ENCODE measurements around the gene PSG4. TPM values are rescaled to one million over a fixed set of nuclear protein-coding genes. Genes with fewer than 3 reads are reported as not detected.
"Not testable (repeated sequence)": the region's sequence is repeated elsewhere in the genome, so short reads cannot be mapped to it uniquely, and the experiment has no call there.

PSG4 gene
- polyA plus RNA-seq, 1 donor, result not detected

GRCh38 chr19:43197666-43198397 is 7.6 kb downstream of the PSG4 start:
- not testable (repeated sequence) for DNase-seq

DNA sequence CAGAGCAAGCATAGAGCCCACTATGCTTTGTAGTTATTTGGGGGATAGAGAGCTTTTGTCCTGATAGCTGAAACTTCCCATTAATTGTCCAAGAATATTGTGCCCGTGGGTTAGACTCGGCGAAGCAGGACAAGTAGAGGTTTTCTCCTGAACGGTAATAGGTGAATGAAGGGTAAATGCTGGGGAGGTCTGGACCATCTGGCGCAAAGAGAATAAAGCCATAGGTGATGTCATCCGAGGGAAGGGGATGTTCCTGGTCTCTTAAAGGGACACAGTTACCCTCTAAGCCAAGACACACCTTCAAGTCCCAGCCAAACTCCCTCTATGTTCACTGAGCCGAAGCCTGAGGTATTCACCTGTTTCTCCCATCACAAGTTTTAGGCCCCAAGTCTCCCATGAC is 11.0 kb downstream of the PSG4 start:
- DNase-seq, result not testable (repeated sequence)

GRCh38 chr19:43192381-43193155 is 12.9 kb downstream of the PSG4 start:
- not testable (repeated sequence) for DNase-seq

- not testable (repeated sequence) for DNase-seq
Measured at GRCh38 chr19:43188092-43188491, 17.3 kb downstream of the PSG4 start.

GRCh38 chr19:43186311-43186935 is 19.0 kb downstream of the PSG4 start, which contains the start of gene PSG5:
TSS of gene PSG5 (minus strand) at chr19:43186536. CDS start at chr19:43186405, 131 bp downstream.
- DNase-seq, result not testable (repeated sequence)

DNA sequence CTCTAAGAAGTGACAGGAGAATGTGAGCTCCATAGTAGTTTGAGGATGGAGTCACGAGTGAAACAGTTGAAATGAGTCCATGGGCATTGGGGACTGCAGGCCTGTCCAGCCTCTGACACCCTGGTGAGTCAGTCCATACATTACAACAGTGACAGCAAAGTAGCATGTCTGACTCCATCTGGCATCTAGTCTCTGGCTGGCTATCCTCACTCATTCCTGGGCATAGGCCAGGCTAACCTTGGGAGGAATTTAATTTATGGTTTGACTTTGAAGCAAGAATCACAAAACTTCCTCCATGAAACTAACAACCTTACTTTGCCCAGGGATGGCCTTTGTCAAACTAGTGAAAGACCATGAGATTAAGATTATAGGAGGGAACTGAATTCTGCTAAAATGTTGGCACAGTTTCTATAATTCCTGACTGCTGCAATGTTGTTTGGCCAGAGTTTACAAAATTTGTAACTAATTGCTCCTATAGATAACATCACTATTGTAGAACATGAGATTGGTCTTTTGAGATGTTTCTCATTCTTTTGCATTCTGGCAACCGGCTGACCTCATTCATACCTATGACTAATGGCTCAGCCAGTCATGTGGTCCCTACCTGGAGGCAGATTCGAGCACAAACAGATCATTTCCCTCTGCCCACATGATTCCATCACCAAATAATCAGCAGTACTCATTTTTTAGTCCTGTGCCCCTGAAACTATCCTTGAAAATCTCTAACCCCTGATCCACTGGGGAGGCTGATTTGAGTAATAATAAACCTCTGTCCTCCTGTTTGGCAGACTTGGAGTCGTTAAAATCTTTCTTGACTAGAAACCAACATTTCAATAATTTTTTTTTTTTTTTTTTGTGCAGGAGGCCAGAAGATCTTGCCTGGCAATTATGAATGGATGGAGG is 23.3 kb downstream of the PSG4 start:
- DNase-seq, result not testable (repeated sequence)

GRCh38 chr19:43179569-43180147 is 25.8 kb downstream of the PSG4 start:
- not testable (repeated sequence) for DNase-seq

DNA sequence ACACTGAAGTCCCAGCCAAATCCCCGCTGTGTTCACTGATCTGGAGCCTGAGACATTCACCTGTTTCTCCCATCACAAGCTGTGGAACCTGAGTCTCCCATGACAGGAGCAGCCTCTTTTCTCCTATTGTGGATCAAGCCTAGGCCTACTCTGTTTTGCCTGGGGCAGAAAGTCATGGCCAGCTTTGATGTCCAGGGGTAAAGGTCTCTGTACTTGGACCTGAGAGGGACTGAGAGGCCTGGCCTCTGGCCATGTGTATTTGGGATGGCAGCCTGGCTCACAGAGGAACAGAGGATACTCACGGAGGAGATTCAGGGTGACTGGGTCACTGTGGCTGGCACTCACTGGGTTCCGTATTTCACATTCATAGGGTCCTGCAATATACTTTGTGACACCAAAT is 26.9 kb downstream of the PSG4 start:
- not testable (repeated sequence) for DNase-seq

DNA sequence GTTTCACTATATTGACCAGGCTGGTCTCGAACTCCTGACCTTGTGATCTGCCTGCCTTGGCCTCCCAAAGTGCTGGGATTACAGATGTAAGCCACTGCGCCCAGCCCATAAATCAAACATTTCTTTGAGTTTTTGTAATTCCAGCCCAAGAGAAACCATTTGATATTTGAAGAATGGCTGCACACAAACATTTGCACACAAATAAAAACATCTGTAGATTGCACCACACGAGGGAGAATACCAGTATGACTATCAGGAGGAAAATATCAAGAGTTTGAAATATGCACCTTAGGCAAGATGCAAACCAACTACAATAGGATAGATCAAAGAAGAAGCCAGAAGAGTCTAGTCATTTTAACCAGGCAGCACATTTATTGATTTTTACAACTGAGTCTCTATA is 39.5 kb downstream of the PSG4 start:
- not testable (repeated sequence) for DNase-seq

DNA sequence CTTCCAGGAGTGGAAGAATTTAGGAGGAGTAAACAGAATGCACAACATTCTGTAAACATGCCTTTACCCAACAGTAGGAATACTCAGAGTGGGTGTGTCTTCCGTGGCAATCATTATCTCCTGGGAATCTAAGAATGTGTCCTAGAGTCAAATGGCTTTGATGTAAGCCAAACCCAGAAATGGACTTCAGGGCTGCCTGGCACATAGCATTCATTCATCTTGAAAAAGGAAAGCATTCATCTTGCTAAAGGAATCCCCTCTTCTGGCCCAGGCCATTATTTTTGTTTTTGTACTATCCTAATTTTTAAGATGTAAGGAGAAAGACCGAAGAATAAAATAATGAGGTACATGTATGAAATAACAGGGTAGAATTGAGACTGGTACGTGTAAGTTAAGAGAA is 42.3 kb downstream of the PSG4 start:
- not testable (repeated sequence) for DNase-seq

GRCh38 chr19:43162261-43162660 is 43.2 kb downstream of the PSG4 start:
- DNase-seq, result not testable (repeated sequence)

DNA sequence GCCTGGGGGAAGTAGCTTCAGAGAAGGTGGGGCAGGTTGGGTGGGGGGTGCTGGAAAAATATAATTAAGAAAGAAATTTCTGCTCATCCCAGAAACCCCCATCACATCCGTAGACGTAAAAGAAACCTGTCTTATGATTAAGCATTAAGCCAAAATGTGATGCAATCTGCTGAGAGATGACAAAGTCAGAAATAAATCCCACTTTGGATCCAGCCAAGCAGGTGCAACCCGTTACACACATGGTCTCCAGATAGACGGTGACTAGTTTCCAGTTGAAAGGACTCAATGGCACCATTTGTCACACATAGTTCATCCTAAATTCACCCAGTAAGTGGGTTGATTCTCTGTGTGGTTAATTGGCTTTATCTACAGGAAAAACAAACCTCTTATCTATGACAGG is 53.2 kb downstream of the PSG4 start:
- no peak for DNase-seq

GRCh38 chr19:43149788-43150187 is 55.6 kb downstream of the PSG4 start:
- DNase-seq, result not testable (repeated sequence)

DNA sequence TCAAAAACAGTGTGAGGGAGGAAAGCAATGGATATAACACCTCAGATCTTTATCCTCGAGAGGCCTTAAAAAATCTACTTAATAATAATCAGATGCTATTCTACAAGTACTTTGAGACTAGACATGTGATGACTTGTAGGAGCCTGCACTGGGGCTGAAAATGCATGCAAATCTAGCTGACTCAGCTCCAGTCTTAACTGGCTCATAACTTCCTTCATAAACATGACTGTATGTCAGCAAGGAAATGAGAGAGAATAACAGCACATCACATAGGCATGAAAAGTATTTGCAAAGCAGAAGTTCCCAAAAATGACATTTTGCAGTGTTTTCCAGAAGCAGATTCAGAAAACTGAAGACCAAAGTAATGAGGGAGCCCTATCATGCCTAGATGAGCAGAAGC is 57.2 kb downstream of the PSG4 start:
- no peak for DNase-seq

Other genes with a start within 250 kb of the PSG4 start
- 2.7 TPM for gene PSG11, start 179.2 kb downstream of the PSG4 start, polyA plus RNA-seq (ENCODE audit: insufficient read length)
- not detected for gene PSG2, start 122.9 kb downstream of the PSG4 start, polyA plus RNA-seq (ENCODE audit: insufficient read length)
- gene PSG5, start 19.1 kb downstream of the PSG4 start, polyA plus RNA-seq (ENCODE audit: insufficient read length), result 0.18 TPM
- gene PSG9, start 63.9 kb upstream of the PSG4 start, polyA plus RNA-seq (ENCODE audit: insufficient read length), result not detected
- gene CD177, start 148.0 kb upstream of the PSG4 start, polyA plus RNA-seq (ENCODE audit: insufficient read length), result 0.25 TPM
- not detected for gene TEX101, start 209.3 kb upstream of the PSG4 start, polyA plus RNA-seq (ENCODE audit: insufficient read length)